HG03025 (cell line): Measurements from ENCODE around the gene SOX9.

Experiments used
- ATAC-seq: cut with Tn5 transposase; IDR thresholded peaks from one replicate; pipeline ENCODE4 v1.9.1; 2021; ENCODE audit warnings: mild to moderate bottlenecking, moderate library complexity; ENCODE audit not compliant: unreplicated experiment, low FRiP score

The SOX9 gene

GRCh38 chr17:72120642-72121163 is at the start of gene SOX9:
Gene SOX9, plus strand, starts transcription at chr17:72121020. Its CDS starts 372 bp downstream, at chr17:72121392.
- peak; percentile 71 for ATAC-seq

- no peak for ATAC-seq
These were observed 49.5 kb upstream of the SOX9 start for GRCh38 chr17:72071330-72071729.

- ATAC-seq = no peak
These were observed 44.7 kb upstream of the SOX9 start for GRCh38 chr17:72075995-72076677.

- no peak for ATAC-seq
These were observed 44.2 kb upstream of the SOX9 start for GRCh38 chr17:72076678-72077030.

- no peak for ATAC-seq
These were observed 43.4 kb upstream of the SOX9 start for GRCh38 chr17:72077326-72077960.

GRCh38 chr17:72079700-72080099 is 41.1 kb upstream of the SOX9 start:
- ATAC-seq = no peak

GRCh38 chr17:72087876-72088275 is 32.9 kb upstream of the SOX9 start:
- ATAC-seq = no peak

GRCh38 chr17:72089453-72089987 is 31.3 kb upstream of the SOX9 start:
- ATAC-seq = no peak

- ATAC-seq = no peak
These were observed 30.7 kb upstream of the SOX9 start for GRCh38 chr17:72090108-72090507.

GRCh38 chr17:72092710-72093322 is 28.0 kb upstream of the SOX9 start:
- ATAC-seq = no peak

- no peak for ATAC-seq
These were observed 27.1 kb upstream of the SOX9 start for GRCh38 chr17:72093707-72094106.

GRCh38 chr17:72095316-72095715 is 25.5 kb upstream of the SOX9 start:
- no peak for ATAC-seq

GRCh38 chr17:72097144-72097543 is 23.7 kb upstream of the SOX9 start:
- no peak for ATAC-seq

- no peak for ATAC-seq
These were observed 20.9 kb upstream of the SOX9 start for GRCh38 chr17:72099919-72100318.

GRCh38 chr17:72100470-72100869 is 20.4 kb upstream of the SOX9 start:
- no peak for ATAC-seq

GRCh38 chr17:72101526-72101925 is 19.3 kb upstream of the SOX9 start:
- ATAC-seq = no peak

GRCh38 chr17:72102366-72102765 is 18.5 kb upstream of the SOX9 start:
- ATAC-seq = no peak

GRCh38 chr17:72104164-72104862 is 16.5 kb upstream of the SOX9 start:
- no peak for ATAC-seq

- no peak for ATAC-seq
These were observed 16.0 kb upstream of the SOX9 start for GRCh38 chr17:72104863-72105234.

GRCh38 chr17:72107100-72107499 is 13.7 kb upstream of the SOX9 start:
- no peak for ATAC-seq
